Astrocyte (in vitro differentiated cells and primary cell): ENCODE data around the gene OR6B2.

Experiments
- CTCF ChIP-seq: IDR thresholded peaks from 2 replicates; pipeline ENCODE4 v1.5.1; 2011; ENCODE audit warnings: low read depth, mild to moderate bottlenecking, inconsistent platforms, low read length, moderate library complexity; ENCODE audit not compliant: insufficient read depth
- EZH2 ChIP-seq: IDR thresholded peaks from 2 replicates; pipeline ENCODE4 v1.6.1; 2012; ENCODE audit warnings: mild to moderate bottlenecking, low read length, inconsistent platforms; ENCODE audit not compliant: insufficient read depth

DNA sequence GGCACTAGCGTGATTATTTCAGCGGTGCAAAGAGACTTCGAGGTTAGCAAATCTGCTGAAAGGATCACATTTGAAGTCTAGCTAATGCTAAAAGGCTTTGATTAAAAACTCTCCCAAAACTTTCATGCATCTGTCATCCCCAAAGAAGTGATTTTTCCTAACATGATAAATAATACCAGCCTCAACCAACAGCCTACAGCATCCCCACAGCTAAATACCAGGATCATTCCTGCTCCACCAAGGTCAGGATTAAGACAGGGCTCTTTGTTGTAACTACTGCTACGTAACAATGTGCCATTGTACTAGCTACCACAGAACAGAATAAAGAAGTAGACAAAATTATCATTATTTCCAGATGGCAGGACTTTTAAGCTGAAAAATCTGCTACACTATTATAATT, 21.5 kb upstream of the OR6B2 start:
- TF ChIP-seq CTCF: no peak
- TF ChIP-seq EZH2: no peak
